MCF 10A (cell line): ENCODE measurements around the gene RXFP4. TPM values are rescaled to one million over a fixed set of nuclear protein-coding genes. Genes with fewer than 3 reads are reported as not detected.
"Not testable (repeated sequence)": the region's sequence is repeated elsewhere in the genome, so short reads cannot be mapped to it uniquely, and the experiment has no call there.

Source experiments
- Bru-seq: library from RNA; stranded (reverse); fragments of 400-500 nt; gene quantifications from one replicate; lab custom pipeline; 2021; lab: Mats Ljungman, UMichigan
- BruChase-seq, 2 experiments: library from RNA; stranded (reverse); fragments of 400-500 nt; gene quantifications; one replicate each; lab custom pipeline; 2021; lab: Mats Ljungman, UMichigan
- BruUV-seq: library from RNA; stranded (reverse); fragments of 400-500 nt; replicated peaks from 2 replicates; lab custom pipeline; 2021; lab: Mats Ljungman, UMichigan
- CTCF ChIA-PET: fragments of 300-600 bp; sonication (Branson Sonifier 250); formaldehyde crosslinking; extraction: SDS; loops from one replicate; lab custom pipeline; 2021; ENCODE audit warnings: antibody characterized with exemption, inconsistent platforms; lab: Yijun Ruan, JAX
- POLR2A ChIA-PET: fragments of 300-600, 350-650 bp; sonication (Branson Sonifier 250); formaldehyde crosslinking; extraction: SDS; loops from one replicate; lab custom pipeline; 2020; ENCODE audit warnings: antibody characterized with exemption, inconsistent platforms; lab: Yijun Ruan, JAX
- DNase-seq: peaks from one replicate; pipeline ENCODE4 v3.0.0-alpha.2; 2018; ENCODE audit not compliant: unreplicated experiment
- H3K27ac Mint-ChIP-seq: one replicate; pipeline ENCODE4 v1.8.0; 2022; ENCODE audit warnings: mild to moderate bottlenecking, low read depth, mixed read lengths; ENCODE audit not compliant: unreplicated experiment
- H3K27me3 Mint-ChIP-seq: one replicate; pipeline ENCODE4 v1.8.0; 2022; ENCODE audit warnings: mixed read lengths; ENCODE audit not compliant: insufficient read depth, unreplicated experiment
- H3K36me3 Mint-ChIP-seq: one replicate; pipeline ENCODE4 v1.8.0; 2022; ENCODE audit warnings: mild to moderate bottlenecking, moderate library complexity, mixed read lengths; ENCODE audit not compliant: insufficient read depth, unreplicated experiment
- H3K4me1 Mint-ChIP-seq: one replicate; pipeline ENCODE4 v1.8.0; 2022; ENCODE audit warnings: mixed read lengths; ENCODE audit not compliant: insufficient read depth, unreplicated experiment
- H3K4me3 Mint-ChIP-seq: one replicate; pipeline ENCODE4 v1.8.0; 2022; ENCODE audit warnings: mild to moderate bottlenecking, moderate library complexity, mixed read lengths; ENCODE audit not compliant: unreplicated experiment
- H3K9me3 Mint-ChIP-seq: one replicate; pipeline ENCODE4 v1.8.0; 2022; ENCODE audit warnings: mixed read lengths; ENCODE audit not compliant: unreplicated experiment
- intact Hi-C: fragments of 100-400 bp; cut with micrococcal nuclease; formaldehyde crosslinking; loops from 2 replicates; pipeline ENCODE4 v1.14.1; 2022
- long read RNA-seq: library from polyadenylated mRNA; stranded (forward); transcript quantifications from one replicate; pipeline ENCODE4 v2.0.0, GENCODE V29; 2022
- total RNA-seq: library from RNA; stranded (reverse); gene quantifications from 2 replicates; pipeline ENCODE4 v1.2.3, GENCODE V29; 2022
- TF ChIP-seq, protein P1 (sequence below): fragments of 200-600 bp; IDR thresholded peaks from one replicate; pipeline ENCODE4 v1.8.0; 2022; ENCODE audit warnings: antibody characterized with exemption, mild to moderate bottlenecking; ENCODE audit not compliant: unreplicated experiment

The RXFP4 gene
- total RNA-seq (not detected in 2 replicates), Bru-seq, nascent RNA (percentile 21 among the genes with signal in this experiment), BruChase-seq, experiment 1, labeled RNA remaining after a 6-hour chase (percentile 5 among the genes with signal in this experiment), BruChase-seq, experiment 2, labeled RNA remaining after a 2-hour chase (percentile 17 among the genes with signal in this experiment)
- long read RNA-seq = 0 reads

DNA sequence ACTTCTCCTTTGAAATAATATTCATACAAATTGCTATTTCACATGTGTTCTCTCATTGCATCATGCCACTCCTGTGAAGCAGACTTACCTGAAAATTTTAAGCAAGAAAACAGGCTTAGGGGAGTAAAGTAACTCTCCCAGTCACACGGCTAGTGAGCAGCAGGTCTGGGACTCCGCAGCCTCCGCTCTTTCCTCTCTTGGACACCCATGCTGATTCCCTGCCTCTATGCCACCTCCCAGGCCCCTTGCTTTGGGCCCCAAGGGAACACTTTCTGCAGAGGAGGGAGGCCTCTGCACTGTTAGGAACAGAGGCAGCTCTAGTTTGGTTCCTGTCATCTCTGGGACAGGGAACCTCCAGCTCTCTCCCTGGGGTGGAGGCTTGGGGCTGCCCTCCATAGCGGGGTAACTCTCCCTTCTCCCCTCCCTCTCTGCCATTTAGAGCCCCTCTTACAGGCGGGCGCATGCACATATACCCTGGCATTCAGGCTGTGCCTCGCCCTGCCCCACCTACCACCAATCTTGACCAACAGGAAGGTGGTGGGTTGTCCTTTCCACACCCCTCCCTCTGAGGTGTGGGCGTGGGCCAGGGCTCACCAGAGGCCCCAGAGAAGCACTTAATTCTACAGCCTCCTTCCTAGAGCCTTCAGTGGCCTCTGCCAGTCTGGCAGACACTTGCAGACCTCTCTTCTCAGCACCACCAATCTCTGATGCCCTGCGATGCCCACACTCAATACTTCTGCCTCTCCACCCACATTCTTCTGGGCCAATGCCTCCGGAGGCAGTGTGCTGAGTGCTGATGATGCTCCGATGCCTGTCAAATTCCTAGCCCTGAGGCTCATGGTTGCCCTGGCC, at the start of gene RXFP4:
TSS of gene RXFP4 (plus strand) at position 646 of the 852 bp plus-strand sequence. CDS start at position 718, 72 bp downstream.
- no TSS peak for BruUV-seq
- Mint-ChIP-seq H3K4me3 (peak within 1 kb of the TSS; percentile 15), H3K36me3 (peaks cover 18% of the 10 kb centered on the region), H3K27ac (peak within 1 kb of the TSS; percentile 64), H3K27me3 (no peaks in the 10 kb centered on the region), H3K9me3 (no peaks in the 10 kb centered on the region), H3K4me1 (peaks cover 48% of the 10 kb centered on the region)
- DNase-seq = peak; percentile 89
- intact Hi-C loops = no loop called here
- CTCF ChIA-PET = interaction anchor here (1.1 to 5.7 kb wide), 9 partner anchors 10 to 286 kb away, joined by 3 to 175 read pairs (median 6); partner anchors contain the start of genes ARHGEF2 and SSR2
- POLR2A ChIA-PET = interaction anchor here (0.6 to 9.6 kb wide), 17 partner anchors 9 to 181 kb away, joined by 3 to 196 read pairs (median 4); partner anchors contain the start of genes ARHGEF2 and SSR2
- TF ChIP-seq, protein P1, sequence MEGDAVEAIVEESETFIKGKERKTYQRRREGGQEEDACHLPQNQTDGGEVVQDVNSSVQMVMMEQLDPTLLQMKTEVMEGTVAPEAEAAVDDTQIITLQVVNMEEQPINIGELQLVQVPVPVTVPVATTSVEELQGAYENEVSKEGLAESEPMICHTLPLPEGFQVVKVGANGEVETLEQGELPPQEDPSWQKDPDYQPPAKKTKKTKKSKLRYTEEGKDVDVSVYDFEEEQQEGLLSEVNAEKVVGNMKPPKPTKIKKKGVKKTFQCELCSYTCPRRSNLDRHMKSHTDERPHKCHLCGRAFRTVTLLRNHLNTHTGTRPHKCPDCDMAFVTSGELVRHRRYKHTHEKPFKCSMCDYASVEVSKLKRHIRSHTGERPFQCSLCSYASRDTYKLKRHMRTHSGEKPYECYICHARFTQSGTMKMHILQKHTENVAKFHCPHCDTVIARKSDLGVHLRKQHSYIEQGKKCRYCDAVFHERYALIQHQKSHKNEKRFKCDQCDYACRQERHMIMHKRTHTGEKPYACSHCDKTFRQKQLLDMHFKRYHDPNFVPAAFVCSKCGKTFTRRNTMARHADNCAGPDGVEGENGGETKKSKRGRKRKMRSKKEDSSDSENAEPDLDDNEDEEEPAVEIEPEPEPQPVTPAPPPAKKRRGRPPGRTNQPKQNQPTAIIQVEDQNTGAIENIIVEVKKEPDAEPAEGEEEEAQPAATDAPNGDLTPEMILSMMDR = no peak

- H3K36me3 Mint-ChIP-seq = peaks cover 21% of the 10 kb centered on the region
- POLR2A ChIA-PET = interaction anchor here (0.8 to 3.4 kb wide), 15 partner anchors 9 to 221 kb away, joined by 3 to 46 read pairs (median 5); partner anchors contain the start of genes GON4L, KHDC4, RIT1 and SYT11
- peaks cover 16% of the 10 kb centered on the region for H3K4me1 Mint-ChIP-seq
- peak overlapping the region; percentile 53 for H3K4me3 Mint-ChIP-seq
- H3K27ac Mint-ChIP-seq = peak overlapping the region; percentile 93
- TF ChIP-seq, protein P1 = no peak
- peak; percentile 62 for DNase-seq
- intact Hi-C loops = loop anchor here (2.0 kb wide), 1 partner anchor 34 kb away; the partner anchor contains the start of gene SYT11
- no TSS peak for BruUV-seq
- no peaks in the 10 kb centered on the region for H3K27me3 Mint-ChIP-seq
- no peaks in the 10 kb centered on the region for H3K9me3 Mint-ChIP-seq
- CTCF ChIA-PET = interaction anchor here (0.8 to 1.4 kb wide), 2 partner anchors 10 to 350 kb away, joined by 5 read pairs; no protein-coding TSS in a partner anchor
These were observed 48.6 kb upstream of the RXFP4 start for GRCh38 chr1:155892796-155893195.

GRCh38 chr1:155893389-155894142, 47.9 kb upstream of the RXFP4 start:
- TSS peak; percentile 83 for BruUV-seq
- peak overlapping the region; percentile 93 for H3K27ac Mint-ChIP-seq
- H3K4me1 Mint-ChIP-seq = peaks cover 16% of the 10 kb centered on the region
- DNase-seq = peak; percentile 83
- POLR2A ChIA-PET = interaction anchor here (0.6 to 3.4 kb wide), 21 partner anchors 9 to 616 kb away, joined by 3 to 46 read pairs (median 4); partner anchors contain the start of genes GON4L, HCN3, KHDC4 and RIT1
- H3K27me3 Mint-ChIP-seq = no peaks in the 10 kb centered on the region
- H3K9me3 Mint-ChIP-seq = no peaks in the 10 kb centered on the region
- intact Hi-C loops = loop anchor here (2.0 kb wide), 1 partner anchor 35 kb away; the partner anchor contains the start of gene SYT11
- CTCF ChIA-PET = interaction anchor here (0.5 to 0.6 kb wide), 3 partner anchors 17 to 853 kb away, joined by 3 read pairs; no protein-coding TSS in a partner anchor
- peak overlapping the region; percentile 53 for H3K4me3 Mint-ChIP-seq
- H3K36me3 Mint-ChIP-seq = peaks cover 29% of the 10 kb centered on the region
- TF ChIP-seq, protein P1 = no peak

GRCh38 chr1:155895617-155896016, 45.8 kb upstream of the RXFP4 start:
- ChIA-PET CTCF (interaction anchor here (1.3 kb wide), 1 partner anchor 646 kb away, joined by 4 read pairs; no protein-coding TSS in a partner anchor), POLR2A (interaction anchor here (0.6 to 3.4 kb wide), 6 partner anchors 9 to 879 kb away, joined by 4 to 46 read pairs (median 5); partner anchors contain the start of gene KHDC4)
- H3K9me3 Mint-ChIP-seq, H3K27me3 Mint-ChIP-seq, BruUV-seq, DNase-seq, H3K27ac Mint-ChIP-seq, H3K4me3 Mint-ChIP-seq, intact Hi-C loops: not testable (repeated sequence)
- Mint-ChIP-seq H3K4me1 (peaks cover 20% of the 10 kb centered on the region), H3K36me3 (peaks cover 50% of the 10 kb centered on the region)

GRCh38 chr1:155896476-155896875, 45.0 kb upstream of the RXFP4 start:
- intact Hi-C loops, H3K27me3 Mint-ChIP-seq, DNase-seq, H3K4me3 Mint-ChIP-seq, BruUV-seq, CTCF ChIA-PET, H3K9me3 Mint-ChIP-seq, H3K27ac Mint-ChIP-seq: not testable (repeated sequence)
- POLR2A ChIA-PET = interaction anchor here (0.6 kb wide), 1 partner anchor 25 kb away, joined by 3 read pairs; no protein-coding TSS in a partner anchor
- peaks cover 58% of the 10 kb centered on the region for H3K36me3 Mint-ChIP-seq
- H3K4me1 Mint-ChIP-seq = peaks cover 20% of the 10 kb centered on the region
